Inferior parietal cortex (tissue), 1 donor: ENCODE measurements around the gene ATAT1.
A peak's percentile ranks its signal among the peaks of the same experiment; 100 is the strongest.

Source experiments
- DNase-seq: peaks from one replicate; pipeline ENCODE4 v3.0.0-alpha.2; 2016; ENCODE audit errors: extremely low spot score

Gene ATAT1

GRCh38 chr6:30684386-30685156, 57.9 kb downstream of the ATAT1 start:
- DNase-seq = no peak

- DNase-seq = no peak
Observed at GRCh38 chr6:30685157-30686008, 58.7 kb downstream of the ATAT1 start.

- DNase-seq = no peak
Observed at GRCh38 chr6:30686009-30686907, 59.6 kb downstream of the ATAT1 start, which contains the start of gene PPP1R18. TSS of gene PPP1R18 (minus strand) at chr6:30686645. CDS start at chr6:30686018, 627 bp downstream.

- DNase-seq = peak; percentile 44
Observed at GRCh38 chr6:30686908-30687658, 60.4 kb downstream of the ATAT1 start.

GRCh38 chr6:30687659-30688431, 61.2 kb downstream of the ATAT1 start:
- DNase-seq = no peak

- no peak for DNase-seq
Observed at GRCh38 chr6:30688569-30688968, 61.9 kb downstream of the ATAT1 start.

GRCh38 chr6:30689022-30689865, 62.6 kb downstream of the ATAT1 start:
- no peak for DNase-seq

GRCh38 chr6:30689985-30690384, 63.3 kb downstream of the ATAT1 start:
- no peak for DNase-seq

- DNase-seq = peak; percentile 77
Observed at GRCh38 chr6:30690403-30691207, 63.9 kb downstream of the ATAT1 start, which contains the start of gene NRM. TSS of gene NRM (minus strand) at chr6:30690984. CDS start at chr6:30690974, 10 bp downstream.

GRCh38 chr6:30691208-30691847, 64.7 kb downstream of the ATAT1 start:
- no peak for DNase-seq
